Esophagus squamous epithelium (tissue), 5 donors: ENCODE results near the gene RPGRIP1. TPM values are rescaled to one million over a fixed set of nuclear protein-coding genes. Genes with fewer than 3 reads are reported as not detected.
A peak's percentile ranks its signal among the peaks of the same experiment; 100 is the strongest.

Source experiments
- DNase-seq: peaks from one replicate; lab custom pipeline; 2025; lab: John Stamatoyannopoulos, UW
- H3K27ac ChIP-seq, 4 donors: fragments of 200-600 bp; sonication (generic); one replicate each; pipeline ENCODE4 v1.5.1; 2016 to 2019; ENCODE audit warnings: mild to moderate bottlenecking in 1 of 4
- H3K27me3 ChIP-seq, 4 donors: fragments of 200-600 bp; sonication (generic); 1 replicate in 3 of 4; 2 replicates in 1 of 4; pipeline versions ENCODE4 v1.5.1 to v1.6.0; 2017 to 2021; ENCODE audit warnings: antibody characterized with exemption in 1 of 4
- H3K36me3 ChIP-seq, 3 donors: fragments of 200-600 bp; sonication (generic); one replicate each; pipeline ENCODE4 v1.5.1; 2016 to 2019
- H3K4me1 ChIP-seq, 3 donors: fragments of 200-600 bp; sonication (generic); one replicate each; pipeline ENCODE4 v1.5.1; 2017 to 2019
- H3K4me3 ChIP-seq, 4 donors: fragments of 200-600 bp; sonication (generic); 1 replicate in 3 of 4; 2 replicates in 1 of 4; pipeline ENCODE4 v1.5.1; 2016 to 2019; ENCODE audit warnings: mild to moderate bottlenecking in 2 of 4, moderate library complexity in 1 of 4
- H3K9me3 ChIP-seq, 3 donors: fragments of 200-600 bp; sonication (generic); one replicate each; pipeline ENCODE4 v1.5.1; 2016 to 2019
- POLR2A ChIP-seq, 4 donors: fragments of 450-650 bp; IDR thresholded peaks; one replicate each; pipeline ENCODE4 v1.6.1; 2017; ENCODE audit warnings: antibody characterized with exemption in 4 of 4, mild to moderate bottlenecking in 4 of 4, moderate library complexity in 3 of 4
- WGBS, 2 donors: methylation state at CpG; one replicate each; pipeline ENCODE4 v1.1.5; 2018; 5-methylcytosine and 5-hydroxymethylcytosine counted together
- intact Hi-C: fragments of 100-400 bp; cut with DNase I; formaldehyde crosslinking; loops from one replicate; pipeline ENCODE4 v1.15.0; 2022
- total RNA-seq, 4 donors: library from RNA; depleted of rRNA; stranded (reverse); fragments of >200 nt; gene quantifications; one replicate each; pipeline ENCODE4 v1.1.0, GENCODE V29; 2016
- TF ChIP-seq, protein P1 (sequence below), 6 experiments: fragments of 450-650 bp in 4 of 6; fragments of 200-600 bp in 2 of 6; sonication (generic) in 2 of 6; IDR thresholded peaks; one replicate each; pipeline ENCODE4 v1.5.1; 2016 to 2019; ENCODE audit warnings: antibody characterized with exemption in 6 of 6, mild to moderate bottlenecking in 4 of 6, moderate library complexity in 4 of 6
- donor health status: DM: yes; HTN: yes; CAD: no.

The RPGRIP1 gene
- total RNA-seq, 4 donors from 2014 or later, result not detected

DNA sequence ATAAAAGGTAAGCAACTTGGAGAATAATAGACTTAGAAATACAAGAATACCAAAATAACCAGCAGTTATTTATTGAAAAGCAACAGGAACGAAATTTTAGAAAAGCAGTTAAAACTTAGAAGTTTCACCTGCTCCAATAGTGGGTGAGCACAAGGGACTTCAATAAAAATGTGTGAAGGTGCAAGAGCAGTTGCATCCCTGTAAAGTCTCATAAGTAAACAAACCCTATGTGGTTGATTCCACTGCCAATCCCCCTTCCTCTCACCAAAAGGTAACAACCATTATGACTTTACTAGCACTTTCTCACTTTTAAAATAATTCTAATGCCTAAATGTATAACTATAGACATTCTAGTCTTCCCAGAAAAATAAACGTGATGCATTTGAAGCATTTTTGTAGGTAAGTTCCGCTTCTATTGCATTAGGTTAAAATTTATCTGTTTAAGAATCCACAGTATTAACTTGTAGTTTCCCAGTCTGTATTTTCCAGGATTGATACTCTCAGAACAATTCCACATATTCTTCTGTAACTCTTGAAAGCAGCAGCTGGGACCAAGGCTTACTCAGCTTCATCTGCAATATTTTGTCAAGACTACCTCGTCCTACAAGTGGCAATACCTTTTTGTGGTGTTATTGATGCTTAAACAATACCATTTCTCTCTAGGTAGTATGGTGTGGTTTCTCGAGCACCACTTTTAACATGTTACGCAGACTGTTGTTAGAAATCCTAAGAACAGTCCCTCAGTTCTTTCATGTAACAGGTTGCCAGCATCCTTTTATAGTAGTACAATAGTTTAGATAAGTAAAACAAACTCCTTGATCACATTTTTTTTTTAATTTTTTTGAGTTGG lies 42.7 kb upstream of the RPGRIP1 start:
- Histone ChIP-seq H3K4me3 (no peak overlapping the region), H3K4me1 (peaks cover 0 to 95% (median 23%) of the 10 kb centered on the region in 3 donors), H3K36me3 (peaks cover 8 to 81% (median 9%) of the 10 kb centered on the region in 3 donors), H3K9me3 (no peaks in the 10 kb centered on the region), H3K27ac (no peak overlapping the region), H3K27me3 (no peaks in the 10 kb centered on the region)
- intact Hi-C loops, result no loop called here
- TF ChIP-seq POLR2A (IDR thresholded peaks at IDR 0.05), result no peak
- TF ChIP-seq, protein P1, sequence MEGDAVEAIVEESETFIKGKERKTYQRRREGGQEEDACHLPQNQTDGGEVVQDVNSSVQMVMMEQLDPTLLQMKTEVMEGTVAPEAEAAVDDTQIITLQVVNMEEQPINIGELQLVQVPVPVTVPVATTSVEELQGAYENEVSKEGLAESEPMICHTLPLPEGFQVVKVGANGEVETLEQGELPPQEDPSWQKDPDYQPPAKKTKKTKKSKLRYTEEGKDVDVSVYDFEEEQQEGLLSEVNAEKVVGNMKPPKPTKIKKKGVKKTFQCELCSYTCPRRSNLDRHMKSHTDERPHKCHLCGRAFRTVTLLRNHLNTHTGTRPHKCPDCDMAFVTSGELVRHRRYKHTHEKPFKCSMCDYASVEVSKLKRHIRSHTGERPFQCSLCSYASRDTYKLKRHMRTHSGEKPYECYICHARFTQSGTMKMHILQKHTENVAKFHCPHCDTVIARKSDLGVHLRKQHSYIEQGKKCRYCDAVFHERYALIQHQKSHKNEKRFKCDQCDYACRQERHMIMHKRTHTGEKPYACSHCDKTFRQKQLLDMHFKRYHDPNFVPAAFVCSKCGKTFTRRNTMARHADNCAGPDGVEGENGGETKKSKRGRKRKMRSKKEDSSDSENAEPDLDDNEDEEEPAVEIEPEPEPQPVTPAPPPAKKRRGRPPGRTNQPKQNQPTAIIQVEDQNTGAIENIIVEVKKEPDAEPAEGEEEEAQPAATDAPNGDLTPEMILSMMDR (IDR thresholded peaks at IDR 0.05), result no peak
- no peak for DNase-seq
- WGBS, 2 donors, result 72 to 76% methylated on average over 6 of the region's 6 CpGs

DNA sequence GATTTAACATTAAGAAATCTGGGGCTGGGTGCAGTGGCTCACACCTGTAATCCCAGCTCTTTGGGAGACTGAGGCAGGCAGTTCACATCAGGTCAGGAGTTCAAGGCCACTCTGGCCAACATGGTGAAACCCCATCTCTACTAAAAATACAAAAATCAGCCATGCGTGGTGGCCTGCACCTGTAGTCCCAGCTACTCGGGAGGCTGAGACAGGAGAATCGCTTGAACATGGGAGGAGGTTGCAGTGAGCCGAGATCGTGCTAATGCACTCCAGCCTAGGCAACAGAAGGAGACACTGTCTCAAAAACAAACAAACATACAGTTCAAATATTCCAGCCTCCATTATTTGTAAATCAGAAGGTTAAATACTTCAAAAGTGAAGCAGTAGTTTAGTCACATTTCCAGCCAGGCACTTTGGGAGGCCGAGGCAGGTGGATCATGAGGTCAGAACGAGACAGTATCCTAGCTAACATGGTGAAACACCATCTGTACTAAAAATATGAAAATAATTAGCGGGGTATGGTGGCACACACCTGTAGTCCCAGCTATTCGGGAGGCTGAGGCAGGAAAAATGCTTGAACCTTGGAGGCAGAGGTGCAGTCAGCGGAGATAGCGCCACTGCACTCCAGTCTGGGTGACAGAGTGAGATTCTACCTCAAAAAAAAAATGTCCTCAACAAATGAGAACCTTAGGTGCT lies 40.9 kb upstream of the RPGRIP1 start:
- 90 to 92% methylated on average over 11 of the region's 11 CpGs for WGBS, 2 donors
- H3K4me1 ChIP-seq, result peaks cover 0 to 92% (median 20%) of the 10 kb centered on the region in 3 donors

DNA sequence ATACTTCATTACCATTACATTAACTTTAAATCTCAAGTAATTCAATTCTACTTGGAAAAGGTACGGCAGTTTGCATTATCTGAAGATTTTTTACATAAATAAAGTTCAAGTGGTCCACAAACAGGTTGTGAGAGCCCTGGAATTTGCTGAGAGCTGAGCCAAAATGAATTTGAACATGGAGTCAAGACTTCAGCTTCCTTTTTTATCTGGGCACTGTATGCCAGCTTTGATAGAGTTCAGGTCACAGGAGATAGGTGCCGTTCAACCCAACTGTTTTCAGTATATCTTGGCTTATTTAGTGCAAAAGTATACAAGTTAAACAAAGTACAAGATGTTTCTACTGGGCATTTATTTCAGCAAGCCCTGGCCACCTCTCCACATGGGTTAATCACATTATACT lies 39.5 kb upstream of the RPGRIP1 start:
- 72 to 84% methylated on average over 2 of the region's 2 CpGs for WGBS, 2 donors
- peaks cover 0 to 90% (median 28%) of the 10 kb centered on the region in 3 donors for H3K4me1 ChIP-seq
- TF ChIP-seq, protein P1 (IDR thresholded peaks at IDR 0.05), result no peak
- H3K9me3 ChIP-seq, result no peaks in the 10 kb centered on the region
- no peak overlapping the region for H3K4me3 ChIP-seq
- H3K27me3 ChIP-seq, result no peaks in the 10 kb centered on the region
- peaks cover 0 to 84% (median 2%) of the 10 kb centered on the region in 3 donors for H3K36me3 ChIP-seq
- no peak for DNase-seq
- intact Hi-C loops, result no loop called here
- no peak overlapping the region for H3K27ac ChIP-seq

More for the DNA sequence above, 40.9 kb upstream of the RPGRIP1 start:
- intact Hi-C loops, result no loop called here
- H3K4me3 ChIP-seq, result no peak overlapping the region
- H3K9me3 ChIP-seq, result no peaks in the 10 kb centered on the region
- no peak for DNase-seq
- H3K27me3 ChIP-seq, result no peaks in the 10 kb centered on the region
- peaks cover 0 to 81% (median 2%) of the 10 kb centered on the region in 3 donors for H3K36me3 ChIP-seq
- H3K27ac ChIP-seq, result no peak overlapping the region
- TF ChIP-seq POLR2A (IDR thresholded peaks at IDR 0.05), result no peak
- TF ChIP-seq, protein P1 (IDR thresholded peaks at IDR 0.05), result no peak

DNA sequence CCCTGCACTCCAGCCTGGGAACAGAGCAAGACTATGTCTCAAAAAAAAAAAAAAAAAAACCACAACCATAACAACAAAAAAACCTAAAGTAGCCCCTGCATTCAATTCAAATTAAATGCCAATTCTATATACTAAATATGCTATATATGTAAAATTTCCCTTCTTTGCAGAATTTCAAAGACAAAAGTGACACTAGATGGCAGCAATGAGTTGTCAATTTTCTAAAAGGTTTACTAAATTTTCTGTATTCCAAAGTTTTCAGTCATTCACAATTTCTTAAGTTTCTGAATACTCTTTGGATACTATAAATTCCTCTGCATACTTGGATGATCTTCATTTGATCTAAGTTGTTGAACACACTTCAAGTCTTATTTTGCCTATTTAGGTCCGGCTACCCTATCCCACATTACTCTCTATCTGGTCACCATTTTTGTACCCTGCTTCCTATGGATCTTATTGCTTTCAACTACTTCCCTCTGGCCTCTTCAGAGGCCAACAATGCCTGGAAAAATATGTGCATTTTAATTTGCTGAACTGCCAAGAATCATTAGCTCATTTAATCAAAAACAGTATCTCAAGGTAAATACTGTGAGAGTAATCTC lies 38.6 kb upstream of the RPGRIP1 start:
- no peaks in the 10 kb centered on the region for H3K27me3 ChIP-seq
- peaks cover 0 to 85% (median 2%) of the 10 kb centered on the region in 3 donors for H3K36me3 ChIP-seq
- intact Hi-C loops, result no loop called here
- peaks cover 0 to 87% (median 28%) of the 10 kb centered on the region in 3 donors for H3K4me1 ChIP-seq
- H3K4me3 ChIP-seq, result no peak overlapping the region
- no peak overlapping the region for H3K27ac ChIP-seq
- TF ChIP-seq POLR2A (IDR thresholded peaks at IDR 0.05), result no peak
- TF ChIP-seq, protein P1 (IDR thresholded peaks at IDR 0.05), result peak in 3 of 6 experiments; percentile 25 to 32 (median 31)
- WGBS, 2 donors, result 61 to 90% methylated on average over 1 of the region's 1 CpG
- no peaks in the 10 kb centered on the region for H3K9me3 ChIP-seq
- DNase-seq, result no peak
